H1 (cell line): Measurements from ENCODE around the gene CAGE1.

Experiments
- EZH2 ChIP-seq: fragments of 200-600 bp; sonication (generic); IDR thresholded peaks from 2 replicates; pipeline ENCODE4 v1.7.1; 2012; ENCODE audit warnings: low read depth, mild to moderate bottlenecking, moderate library complexity, low read length, inconsistent platforms; ENCODE audit not compliant: severe bottlenecking
- KDM5A ChIP-seq: fragments of 200-600 bp; IDR thresholded peaks from 2 replicates; pipeline ENCODE4 v1.7.1; 2012; ENCODE audit warnings: mild to moderate bottlenecking, low read length, inconsistent platforms, mixed read lengths
- MAFK ChIP-seq: IDR thresholded peaks from 2 replicates; pipeline ENCODE4 v1.6.1; 2012; ENCODE audit warnings: low read depth, mild to moderate bottlenecking, improper control_type of control experiment, low read length
- POLR2A ChIP-seq, 2 experiments: IDR thresholded peaks; 1 replicate in 1 of 2; 2 replicates in 1 of 2; pipeline ENCODE4 v1.6.1; 2011; ENCODE audit warnings: low read depth in 2 of 2, low read length in 2 of 2, mild to moderate bottlenecking in 2 of 2; ENCODE audit errors: control extremely low read depth in 1 of 2
- TAF1 ChIP-seq: IDR thresholded peaks from 2 replicates; pipeline ENCODE4 v1.6.1; 2011; ENCODE audit warnings: mild to moderate bottlenecking, low read depth, low read length
- TCF12 ChIP-seq: IDR thresholded peaks from 2 replicates; pipeline ENCODE4 v1.6.1; 2011; ENCODE audit warnings: low read depth, mild to moderate bottlenecking, low read length
- YY1 ChIP-seq: IDR thresholded peaks from 2 replicates; pipeline ENCODE4 v1.6.1; 2011; ENCODE audit warnings: low read depth, mild to moderate bottlenecking, low read length
- TF ChIP-seq, protein P1 (sequence below): IDR thresholded peaks from 2 replicates; pipeline ENCODE4 v1.6.1; 2011; ENCODE audit warnings: low read length, improper control_type of control experiment
- TF ChIP-seq, protein P2 (sequence below), 3 experiments: IDR thresholded peaks; 1 replicate in 2 of 3; 2 replicates in 1 of 3; pipeline versions ENCODE4 v1.5.1 to v1.6.1; 2011; ENCODE audit warnings: low read length in 3 of 3, mild to moderate bottlenecking in 3 of 3, inconsistent platforms in 2 of 3, low read depth in 1 of 3, moderate library complexity in 1 of 3; ENCODE audit not compliant: insufficient read depth in 1 of 3; ENCODE audit errors: control extremely low read depth in 1 of 3

DNA sequence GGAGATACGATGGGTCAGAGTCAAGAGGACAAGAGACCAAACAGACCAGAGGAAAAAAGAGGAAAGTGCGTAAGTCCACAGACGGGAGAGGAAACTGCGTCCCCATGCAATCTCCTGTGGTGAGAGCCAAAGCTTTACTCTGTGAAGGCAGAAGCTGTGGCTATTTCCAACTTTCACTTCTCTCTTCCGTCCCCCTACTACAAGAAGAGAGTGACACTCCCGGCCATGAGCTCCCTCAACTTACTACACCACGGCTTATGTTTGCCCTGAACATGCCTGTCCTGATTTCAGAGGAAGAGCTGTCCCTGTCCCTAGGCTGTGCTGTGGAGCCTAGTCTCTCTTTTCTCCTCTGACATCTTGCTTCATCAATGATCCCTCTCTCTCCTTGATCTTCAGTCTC, 65.0 kb downstream of the CAGE1 start:
- TF ChIP-seq, protein P1, sequence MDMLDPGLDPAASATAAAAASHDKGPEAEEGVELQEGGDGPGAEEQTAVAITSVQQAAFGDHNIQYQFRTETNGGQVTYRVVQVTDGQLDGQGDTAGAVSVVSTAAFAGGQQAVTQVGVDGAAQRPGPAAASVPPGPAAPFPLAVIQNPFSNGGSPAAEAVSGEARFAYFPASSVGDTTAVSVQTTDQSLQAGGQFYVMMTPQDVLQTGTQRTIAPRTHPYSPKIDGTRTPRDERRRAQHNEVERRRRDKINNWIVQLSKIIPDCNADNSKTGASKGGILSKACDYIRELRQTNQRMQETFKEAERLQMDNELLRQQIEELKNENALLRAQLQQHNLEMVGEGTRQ: no peak
- TF ChIP-seq TCF12 (no peak), TAF1 (no peak), YY1 (no peak), MAFK (no peak), POLR2A (IDR thresholded peaks at IDR 0.05; ENCODE audit: control extremely low read depth in 1 of 2, low read depth in 2 of 2, low read length in 2 of 2) (no peak), EZH2 (no peak), KDM5A (no peak)
- TF ChIP-seq, protein P2, sequence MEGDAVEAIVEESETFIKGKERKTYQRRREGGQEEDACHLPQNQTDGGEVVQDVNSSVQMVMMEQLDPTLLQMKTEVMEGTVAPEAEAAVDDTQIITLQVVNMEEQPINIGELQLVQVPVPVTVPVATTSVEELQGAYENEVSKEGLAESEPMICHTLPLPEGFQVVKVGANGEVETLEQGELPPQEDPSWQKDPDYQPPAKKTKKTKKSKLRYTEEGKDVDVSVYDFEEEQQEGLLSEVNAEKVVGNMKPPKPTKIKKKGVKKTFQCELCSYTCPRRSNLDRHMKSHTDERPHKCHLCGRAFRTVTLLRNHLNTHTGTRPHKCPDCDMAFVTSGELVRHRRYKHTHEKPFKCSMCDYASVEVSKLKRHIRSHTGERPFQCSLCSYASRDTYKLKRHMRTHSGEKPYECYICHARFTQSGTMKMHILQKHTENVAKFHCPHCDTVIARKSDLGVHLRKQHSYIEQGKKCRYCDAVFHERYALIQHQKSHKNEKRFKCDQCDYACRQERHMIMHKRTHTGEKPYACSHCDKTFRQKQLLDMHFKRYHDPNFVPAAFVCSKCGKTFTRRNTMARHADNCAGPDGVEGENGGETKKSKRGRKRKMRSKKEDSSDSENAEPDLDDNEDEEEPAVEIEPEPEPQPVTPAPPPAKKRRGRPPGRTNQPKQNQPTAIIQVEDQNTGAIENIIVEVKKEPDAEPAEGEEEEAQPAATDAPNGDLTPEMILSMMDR (IDR thresholded peaks at IDR 0.05; ENCODE audit: control extremely low read depth in 1 of 3, insufficient read depth in 1 of 3, low read depth in 1 of 3, low read length in 3 of 3): no peak
